Keratinocyte (primary cell): Measurements from ENCODE around the gene C2orf49. TPM values are rescaled to one million over a fixed set of nuclear protein-coding genes. Genes with fewer than 3 reads are reported as not detected.

Source experiments
- DNase-seq: peaks from one replicate; pipeline ENCODE4 v3.0.0-alpha.2; 2011; ENCODE audit warnings: low read depth, missing footprints, low spot score
- FAIRE-seq: peaks from 2 replicates; lab custom pipeline; 2011; peaks lifted over from hg19 to GRCh38; lab: Jason Lieb, UNC
- H2AFZ ChIP-seq: 2 replicates; pipeline ENCODE4 v1.6.0; 2012; ENCODE audit warnings: low read length, control low read depth, inconsistent platforms; ENCODE audit not compliant: control insufficient read depth
- H3K27ac ChIP-seq: 2 replicates; pipeline ENCODE4 v1.5.1; 2011; ENCODE audit warnings: low read length; ENCODE audit not compliant: control insufficient read depth, insufficient read depth
- H3K27me3 ChIP-seq: 3 replicates; pipeline ENCODE4 v1.6.0; 2011; ENCODE audit warnings: low read length; ENCODE audit not compliant: control insufficient read depth, insufficient read depth; ENCODE audit errors: extremely low read depth
- H3K36me3 ChIP-seq, 2 experiments: 2 replicates in 1 of 2; 3 replicates in 1 of 2; pipeline ENCODE4 v1.5.1; 2011; ENCODE audit warnings: low read length in 2 of 2, mild to moderate bottlenecking in 1 of 2; ENCODE audit not compliant: control insufficient read depth in 2 of 2, insufficient read depth in 2 of 2; ENCODE audit errors: extremely low read depth in 1 of 2
- H3K4me1 ChIP-seq: 3 replicates; pipeline ENCODE4 v1.5.1; 2011; ENCODE audit warnings: low read length; ENCODE audit not compliant: control insufficient read depth, insufficient read depth; ENCODE audit errors: extremely low read depth
- H3K4me2 ChIP-seq: 3 replicates; pipeline ENCODE4 v1.6.0; 2011; ENCODE audit warnings: low read depth, low read length; ENCODE audit not compliant: control insufficient read depth, insufficient read depth; ENCODE audit errors: extremely low read depth
- H3K4me3 ChIP-seq, 3 experiments: fragments of 200-600 bp in 1 of 3; sonication (generic) in 1 of 3; 2 replicates in 2 of 3; 3 replicates in 1 of 3; pipeline ENCODE4 v1.5.1; 2011 to 2016; ENCODE audit warnings: low read length in 3 of 3, mild to moderate bottlenecking in 3 of 3, control low read depth in 2 of 3, inconsistent platforms in 1 of 3, low read depth in 1 of 3, mixed read lengths in 1 of 3, mixed run types in 1 of 3, moderate library complexity in 1 of 3; ENCODE audit not compliant: control insufficient read depth in 2 of 3, insufficient read depth in 2 of 3; ENCODE audit errors: extremely low read depth in 1 of 3
- H3K79me2 ChIP-seq: 2 replicates; pipeline ENCODE4 v1.6.0; 2012; ENCODE audit warnings: low read length; ENCODE audit not compliant: control insufficient read depth, insufficient read depth
- H3K9ac ChIP-seq: 3 replicates; pipeline ENCODE4 v1.6.0; 2011; ENCODE audit warnings: low read length; ENCODE audit not compliant: control insufficient read depth, insufficient read depth; ENCODE audit errors: extremely low read depth
- H3K9me1 ChIP-seq: 3 replicates; pipeline ENCODE4 v1.6.0; 2011; ENCODE audit warnings: low read length; ENCODE audit not compliant: control insufficient read depth, insufficient read depth; ENCODE audit errors: extremely low read depth
- H3K9me3 ChIP-seq: 2 replicates; pipeline ENCODE4 v1.5.1; 2012; ENCODE audit warnings: low read depth, low read length; ENCODE audit not compliant: control insufficient read depth
- H4K20me1 ChIP-seq: 3 replicates; pipeline ENCODE4 v1.6.0; 2011; ENCODE audit warnings: low read length; ENCODE audit not compliant: control insufficient read depth, insufficient read depth; ENCODE audit errors: extremely low read depth
- EZH2 ChIP-seq: IDR thresholded peaks from one replicate; pipeline ENCODE4 v1.6.1; 2012; ENCODE audit warnings: inconsistent platforms, mild to moderate bottlenecking, low read length, moderate library complexity
- dilution Hi-C: fragments of 300-500 bp; cut with MboI; formaldehyde crosslinking; loops from one replicate; pipeline ENCODE4 v1.7.0; 2020; ENCODE audit warnings: low sequenced_read_pairs; ENCODE audit not compliant: extremely low pct_ligation_motif_present
- polyA plus RNA-seq, 5 experiments: library from polyadenylated mRNA; depleted of rRNA in 3 of 5; stranded (reverse) in 3 of 5; stranded (forward) in 1 of 5; unstranded in 1 of 5; fragments of >200 nt; gene quantifications; 1 replicate in 1 of 5; 2 replicates in 3 of 5; 3 replicates in 1 of 5; pipeline versions ENCODE4 v1.2.1 to v1.2.3, GENCODE V29; 2011 to 2012; ENCODE audit warnings: missing spikeins in 2 of 5, low read depth in 1 of 5, low replicate concordance in 1 of 5
- TF ChIP-seq, protein P1 (sequence below), 3 experiments: IDR thresholded peaks in 1 of 3; conservative IDR thresholded peaks in 1 of 3; optimal IDR thresholded peaks in 1 of 3; 2 replicates in 2 of 3; 3 replicates in 1 of 3; pipeline versions ENCODE3 to v1.5.1; 2011; ENCODE audit warnings: low read length in 3 of 3, mild to moderate bottlenecking in 3 of 3, moderate library complexity in 2 of 3, control low read depth in 1 of 3, inconsistent platforms in 1 of 3; ENCODE audit not compliant: insufficient read depth in 2 of 3; ENCODE audit errors: extremely low read depth in 1 of 3

The C2orf49 gene
- polyA plus RNA-seq, 1 donor (not counting 4 experiments of a cell fraction or from before 2014, with no cell fraction given), result 19.4 TPM

DNA sequence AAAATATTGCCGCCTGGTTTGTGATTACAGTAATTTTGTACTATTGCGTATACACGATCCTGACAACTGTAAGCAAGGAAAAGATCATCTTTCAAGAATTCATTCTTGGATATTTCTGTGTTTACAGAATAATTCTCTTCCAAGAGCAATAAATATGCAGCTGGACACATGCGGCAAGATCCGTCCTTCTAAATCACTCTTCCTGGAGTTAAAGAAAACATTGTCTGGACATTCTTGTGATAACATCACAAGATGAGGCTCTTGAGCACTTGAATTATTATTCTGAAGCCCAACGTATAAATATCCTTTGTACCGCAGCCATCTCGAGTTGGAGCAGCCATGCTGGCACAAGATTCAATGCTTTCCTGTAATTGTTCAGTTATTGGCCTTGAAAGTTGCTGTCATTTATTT lies 51.6 kb downstream of the C2orf49 start:
- Histone ChIP-seq H3K4me3 (no peak overlapping the region), H3K27me3 (no peaks in the 10 kb centered on the region), H3K4me1 (peaks cover 28% of the 10 kb centered on the region), H3K27ac (no peak overlapping the region), H3K9me1 (peaks cover 9% of the 10 kb centered on the region), H4K20me1 (peaks cover 27% of the 10 kb centered on the region), H3K9me3 (no peaks in the 10 kb centered on the region), H2AFZ (no peak overlapping the region), H3K4me2 (no peak overlapping the region), H3K36me3 (peaks cover 32 to 58% of the 10 kb centered on the region in 2 experiments), H3K9ac (no peak overlapping the region), H3K79me2 (peaks cover 94% of the 10 kb centered on the region)
- TF ChIP-seq, protein P1, sequence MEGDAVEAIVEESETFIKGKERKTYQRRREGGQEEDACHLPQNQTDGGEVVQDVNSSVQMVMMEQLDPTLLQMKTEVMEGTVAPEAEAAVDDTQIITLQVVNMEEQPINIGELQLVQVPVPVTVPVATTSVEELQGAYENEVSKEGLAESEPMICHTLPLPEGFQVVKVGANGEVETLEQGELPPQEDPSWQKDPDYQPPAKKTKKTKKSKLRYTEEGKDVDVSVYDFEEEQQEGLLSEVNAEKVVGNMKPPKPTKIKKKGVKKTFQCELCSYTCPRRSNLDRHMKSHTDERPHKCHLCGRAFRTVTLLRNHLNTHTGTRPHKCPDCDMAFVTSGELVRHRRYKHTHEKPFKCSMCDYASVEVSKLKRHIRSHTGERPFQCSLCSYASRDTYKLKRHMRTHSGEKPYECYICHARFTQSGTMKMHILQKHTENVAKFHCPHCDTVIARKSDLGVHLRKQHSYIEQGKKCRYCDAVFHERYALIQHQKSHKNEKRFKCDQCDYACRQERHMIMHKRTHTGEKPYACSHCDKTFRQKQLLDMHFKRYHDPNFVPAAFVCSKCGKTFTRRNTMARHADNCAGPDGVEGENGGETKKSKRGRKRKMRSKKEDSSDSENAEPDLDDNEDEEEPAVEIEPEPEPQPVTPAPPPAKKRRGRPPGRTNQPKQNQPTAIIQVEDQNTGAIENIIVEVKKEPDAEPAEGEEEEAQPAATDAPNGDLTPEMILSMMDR (optimal IDR thresholded peaks at IDR 0.05 in 1 of 3, IDR thresholded peaks at IDR 0.05 in 1 of 3, conservative IDR thresholded peaks at IDR 0.05 in 1 of 3; ENCODE audit: extremely low read depth in 1 of 3, insufficient read depth in 2 of 3, low read length in 3 of 3), result no peak
- TF ChIP-seq EZH2, result no peak
- dilution Hi-C loops, result no loop called here
- FAIRE-seq, result no peak
- DNase-seq, result no peak

DNA sequence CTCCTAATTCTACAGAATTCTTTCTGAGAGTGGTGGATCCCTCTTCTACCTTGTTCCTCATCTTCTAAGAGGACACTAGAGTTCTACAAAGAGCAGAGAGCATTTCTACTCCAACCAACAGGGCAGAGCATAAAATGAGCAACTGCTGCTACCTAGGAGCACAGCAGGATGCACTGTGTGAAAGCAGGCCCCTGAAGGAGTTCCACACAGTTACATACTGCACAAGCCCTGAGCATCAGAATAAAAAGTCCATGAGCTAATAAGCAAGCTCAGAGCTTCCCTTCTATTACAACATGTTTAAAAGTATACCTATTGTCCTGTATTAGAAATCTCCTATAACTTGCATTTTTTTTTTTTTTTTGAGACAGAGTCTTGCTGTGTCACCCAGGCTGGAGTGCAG lies 53.1 kb downstream of the C2orf49 start:
- Histone ChIP-seq H3K4me2 (no peak overlapping the region), H3K4me1 (peaks cover 34% of the 10 kb centered on the region), H3K9me3 (no peaks in the 10 kb centered on the region), H3K4me3 (no peak overlapping the region), H3K27ac (no peak overlapping the region), H3K9me1 (peaks cover 9% of the 10 kb centered on the region), H3K79me2 (peaks cover 97% of the 10 kb centered on the region), H2AFZ (no peak overlapping the region), H4K20me1 (peaks cover 39% of the 10 kb centered on the region), H3K36me3 (peaks cover 27 to 54% of the 10 kb centered on the region in 2 experiments), H3K9ac (no peak overlapping the region), H3K27me3 (no peaks in the 10 kb centered on the region)
- FAIRE-seq (no peak), DNase-seq (no peak)
- TF ChIP-seq, protein P1 (optimal IDR thresholded peaks at IDR 0.05 in 1 of 3, IDR thresholded peaks at IDR 0.05 in 1 of 3, conservative IDR thresholded peaks at IDR 0.05 in 1 of 3; ENCODE audit: extremely low read depth in 1 of 3, insufficient read depth in 2 of 3, low read length in 3 of 3), result no peak
- no peak for TF ChIP-seq EZH2
- dilution Hi-C loops, result no loop called here
